Activated naive CD8-positive, alpha-beta T cell treated with anti-CD3 and anti-CD28 coated beads for 36 hours (primary cell): ENCODE measurements around the gene BMERB1. TPM values are rescaled to one million over a fixed set of nuclear protein-coding genes. Genes with fewer than 3 reads are reported as not detected.
"Not testable (repeated sequence)": the region's sequence is repeated elsewhere in the genome, so short reads cannot be mapped to it uniquely, and the experiment has no call there.

ENCODE experiments used
- DNase-seq: peaks from one replicate; pipeline ENCODE4 v3.0.0; 2021
- H3K27ac Mint-ChIP-seq: one replicate; pipeline ENCODE4 v1.8.0; 2022; ENCODE audit warnings: mild to moderate bottlenecking, moderate library complexity, mixed read lengths
- H3K27me3 Mint-ChIP-seq: one replicate; pipeline ENCODE4 v1.8.0; 2022; ENCODE audit warnings: mild to moderate bottlenecking, mixed read lengths
- H3K36me3 Mint-ChIP-seq: one replicate; pipeline ENCODE4 v1.8.0; 2021; ENCODE audit warnings: mild to moderate bottlenecking, mixed read lengths
- H3K4me1 Mint-ChIP-seq: one replicate; pipeline ENCODE4 v1.8.0; 2021; ENCODE audit warnings: mixed read lengths
- H3K4me3 Mint-ChIP-seq: one replicate; pipeline ENCODE4 v1.8.0; 2022; ENCODE audit warnings: mild to moderate bottlenecking, moderate library complexity, mixed read lengths
- H3K9me3 Mint-ChIP-seq: one replicate; pipeline ENCODE4 v1.8.0; 2022; ENCODE audit warnings: mixed read lengths
- total RNA-seq, 2 experiments: library from RNA; stranded (reverse); gene quantifications; one replicate each; pipeline ENCODE4 v1.2.3, GENCODE V29; 2021

Gene BMERB1
- total RNA-seq, 2 experiments from 2014 or later, result 19.9 to 24.8 TPM

DNA sequence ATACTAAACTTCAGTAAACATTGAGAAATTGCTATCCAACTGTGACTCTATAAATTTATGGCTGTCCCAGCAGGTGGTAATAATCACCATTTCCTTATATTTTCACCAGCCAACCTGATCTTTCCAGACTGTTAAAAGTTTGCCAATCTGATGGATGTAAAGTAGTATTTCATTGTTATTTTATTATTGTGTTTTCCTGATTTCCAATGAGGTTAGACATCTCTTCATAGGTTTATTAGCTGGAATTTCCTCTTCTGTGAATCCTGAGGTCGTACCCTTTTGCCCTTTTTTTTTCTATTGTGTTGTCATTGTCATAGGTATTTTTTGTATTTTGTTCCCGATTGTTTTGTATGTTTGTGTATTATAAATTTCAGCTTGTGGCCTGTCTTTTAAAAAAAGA is 31.7 kb downstream of the BMERB1 start:
- Mint-ChIP-seq H3K36me3 (peaks cover 8% of the 10 kb centered on the region), H3K27me3 (no peaks in the 10 kb centered on the region), H3K27ac (no peak overlapping the region), H3K4me3 (no peak overlapping the region), H3K4me1 (peaks cover 2% of the 10 kb centered on the region), H3K9me3 (peaks cover 15% of the 10 kb centered on the region)
- DNase-seq, result no peak

DNA sequence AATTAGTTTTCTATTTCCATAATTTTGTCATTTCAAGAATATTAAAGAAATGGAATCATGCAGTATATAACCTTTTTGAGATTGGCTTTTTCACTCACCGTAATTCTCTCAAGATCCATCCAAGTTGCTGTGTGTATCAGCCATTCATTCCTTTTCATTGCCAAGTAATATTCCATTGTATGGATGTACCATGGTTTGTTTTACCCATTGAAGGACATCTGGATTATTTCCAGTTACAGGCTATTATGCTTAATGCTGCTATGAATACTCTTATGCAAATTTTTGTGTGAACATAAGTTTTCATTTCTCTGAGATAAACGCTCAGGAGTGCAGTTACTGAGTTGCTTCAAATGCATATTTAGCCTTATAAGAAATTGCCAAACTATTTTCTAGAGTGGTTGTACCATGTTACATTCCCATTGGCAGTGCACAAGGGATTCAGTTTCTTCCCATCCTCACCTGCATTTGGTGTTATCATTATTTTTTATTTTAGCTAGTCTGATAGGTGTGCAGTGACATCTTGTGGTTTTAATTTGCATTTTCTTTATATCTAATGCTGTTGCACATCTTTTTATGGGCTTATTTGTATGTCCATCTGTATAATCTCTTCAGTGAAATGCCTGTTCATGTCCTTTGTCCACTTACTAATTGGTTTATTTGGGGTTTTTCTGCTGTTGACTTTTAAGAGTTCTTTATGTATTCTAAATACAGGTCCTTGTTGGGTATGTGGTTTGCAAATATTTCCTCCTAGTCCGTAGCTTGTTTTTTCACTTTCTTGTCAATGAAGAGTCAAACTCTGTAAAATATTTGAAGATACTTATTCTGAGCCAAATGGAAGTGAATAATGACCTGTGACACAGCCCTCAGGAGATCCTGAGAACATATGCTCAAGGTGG is 32.7 kb downstream of the BMERB1 start:
- Mint-ChIP-seq H3K4me3 (no peak overlapping the region), H3K9me3 (peaks cover 15% of the 10 kb centered on the region), H3K27ac (no peak overlapping the region), H3K36me3 (peaks cover 8% of the 10 kb centered on the region), H3K4me1 (peaks cover 2% of the 10 kb centered on the region), H3K27me3 (no peaks in the 10 kb centered on the region)
- DNase-seq, result no peak

DNA sequence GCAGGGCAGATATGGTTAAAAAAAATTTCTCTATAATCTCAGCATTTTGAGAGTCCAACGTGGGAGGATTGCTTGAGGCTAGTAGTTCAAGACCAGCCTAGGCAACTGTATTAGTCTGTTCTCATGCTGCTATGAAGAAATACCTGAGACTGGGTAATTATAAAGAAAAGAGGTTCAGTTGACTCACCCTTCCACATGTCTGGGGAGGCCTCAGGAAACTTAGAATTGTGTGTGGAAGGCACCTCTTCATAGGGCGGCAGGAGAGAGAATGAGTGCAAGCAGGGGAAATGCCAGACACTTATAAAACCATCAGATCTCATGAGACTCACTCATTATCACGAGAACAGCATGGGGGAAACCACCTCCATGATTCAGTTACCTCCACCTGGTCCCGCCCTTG is 42.6 kb downstream of the BMERB1 start:
- not testable (repeated sequence) for H3K27me3 Mint-ChIP-seq, H3K4me3 Mint-ChIP-seq, DNase-seq
- peaks cover 15% of the 10 kb centered on the region for H3K36me3 Mint-ChIP-seq
- peak overlapping the region; percentile 42 for H3K27ac Mint-ChIP-seq
- H3K9me3 Mint-ChIP-seq, result peaks cover 15% of the 10 kb centered on the region
- peaks cover 16% of the 10 kb centered on the region for H3K4me1 Mint-ChIP-seq

DNA sequence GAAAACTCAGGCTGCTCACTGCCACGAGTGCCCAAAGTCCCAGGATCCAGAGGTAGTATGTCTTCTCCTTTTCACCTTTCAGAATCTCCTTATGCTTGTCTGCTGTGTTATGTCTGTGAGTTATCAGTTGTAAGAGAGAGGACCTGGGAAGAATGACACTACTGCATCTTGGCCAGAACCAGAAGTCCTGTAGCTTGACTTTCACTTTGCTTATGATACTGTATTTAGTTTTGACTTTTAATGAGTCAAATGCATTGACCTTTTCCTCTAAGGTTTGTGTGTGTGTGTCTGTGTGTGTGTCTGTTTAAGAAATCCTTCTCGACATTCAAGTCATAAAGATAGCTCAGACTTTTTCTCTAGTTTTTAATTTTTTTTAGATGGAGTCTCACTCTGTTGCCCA is 43.4 kb downstream of the BMERB1 start:
- H3K4me1 Mint-ChIP-seq, result peaks cover 25% of the 10 kb centered on the region
- DNase-seq, result no peak
- H3K27ac Mint-ChIP-seq, result peak overlapping the region; percentile 14
- peaks cover 15% of the 10 kb centered on the region for H3K9me3 Mint-ChIP-seq
- H3K27me3 Mint-ChIP-seq, result peaks cover 7% of the 10 kb centered on the region
- no peak overlapping the region for H3K4me3 Mint-ChIP-seq
- peaks cover 15% of the 10 kb centered on the region for H3K36me3 Mint-ChIP-seq

DNA sequence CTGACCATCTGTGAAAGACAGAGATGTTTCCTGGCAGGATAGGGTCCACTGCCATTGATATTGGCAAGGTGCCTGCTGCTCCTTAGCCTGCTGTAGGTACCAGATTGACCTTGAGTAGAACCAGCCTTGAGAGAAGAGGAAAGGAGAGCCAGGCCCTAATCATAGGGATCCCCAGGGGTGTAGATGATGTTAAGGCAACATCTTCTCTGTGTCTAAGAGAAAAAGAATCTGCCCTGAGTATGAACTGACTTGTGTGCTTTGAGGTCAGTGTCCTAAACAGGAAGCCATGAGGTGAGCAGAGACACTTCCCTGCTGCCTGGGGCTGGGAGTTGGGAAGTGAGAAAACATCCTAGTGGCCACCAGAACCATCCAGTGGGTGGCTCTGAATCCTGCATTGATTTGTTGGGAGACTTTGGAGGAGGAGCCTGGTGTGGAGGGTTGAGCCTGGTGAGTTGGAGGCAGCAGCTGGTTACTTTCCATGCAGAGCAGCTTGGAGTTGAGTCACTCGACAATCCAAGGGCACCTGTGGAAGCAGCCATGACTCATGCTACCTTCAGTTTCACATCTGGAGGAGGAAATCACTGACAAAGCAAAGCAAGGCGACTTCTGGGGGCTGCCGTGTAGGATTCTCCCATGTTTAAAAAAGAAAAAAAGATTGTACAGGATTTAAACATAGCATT is 47.8 kb downstream of the BMERB1 start:
- no peak overlapping the region for H3K4me3 Mint-ChIP-seq
- H3K9me3 Mint-ChIP-seq, result peaks cover 4% of the 10 kb centered on the region
- peak overlapping the region; percentile 57 for H3K27ac Mint-ChIP-seq
- H3K4me1 Mint-ChIP-seq, result peaks cover 22% of the 10 kb centered on the region
- H3K27me3 Mint-ChIP-seq, result no peaks in the 10 kb centered on the region
- H3K36me3 Mint-ChIP-seq, result peaks cover 26% of the 10 kb centered on the region
- DNase-seq, result peak; percentile 59

DNA sequence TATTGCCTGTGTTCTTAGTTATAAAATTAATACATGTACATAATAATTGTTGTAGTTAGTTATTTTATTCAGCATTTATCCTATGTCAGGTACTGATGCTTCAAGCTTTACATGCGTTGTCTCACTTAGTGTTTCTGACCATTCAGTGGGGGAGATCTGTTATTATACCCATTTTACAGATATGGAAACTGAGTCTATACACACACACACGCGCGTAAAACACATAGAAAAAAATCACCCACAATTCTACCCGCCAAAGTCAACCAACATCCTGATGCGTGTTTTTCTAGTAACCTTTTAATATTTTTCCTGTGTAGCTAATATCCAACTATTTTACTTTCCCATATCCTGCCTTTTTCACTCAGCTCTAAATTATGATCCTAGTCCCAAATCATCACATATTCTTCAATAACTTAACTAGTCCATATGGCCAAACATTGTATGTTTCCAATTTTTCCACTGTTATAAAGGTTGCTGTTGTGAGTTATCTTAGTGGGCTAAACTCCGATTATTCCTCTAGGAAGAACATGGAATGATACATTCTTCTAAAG is 48.4 kb downstream of the BMERB1 start:
- Mint-ChIP-seq H3K4me3 (no peak overlapping the region), H3K27me3 (no peaks in the 10 kb centered on the region), H3K36me3 (peaks cover 21% of the 10 kb centered on the region), H3K9me3 (no peaks in the 10 kb centered on the region), H3K4me1 (peaks cover 17% of the 10 kb centered on the region), H3K27ac (no peak overlapping the region)
- no peak for DNase-seq

DNA sequence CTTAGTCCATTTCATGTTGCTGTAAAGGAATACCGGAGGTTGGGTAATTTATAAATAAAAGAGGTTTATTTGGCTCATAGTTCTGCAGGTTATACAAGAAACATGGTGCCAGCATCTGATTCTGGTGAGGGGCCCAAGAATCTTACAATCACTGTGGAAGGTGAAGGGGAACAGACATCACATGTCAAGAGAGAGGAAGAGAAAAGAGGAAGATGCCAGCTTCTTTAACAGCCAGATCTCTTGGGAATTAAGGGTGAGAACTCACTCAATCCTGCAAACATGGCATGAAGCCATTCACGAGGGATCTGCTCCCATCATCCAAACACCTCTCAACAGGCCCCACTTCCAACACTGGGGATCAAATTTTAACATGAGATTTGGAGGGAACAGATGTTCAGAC is 49.5 kb downstream of the BMERB1 start:
- no peak overlapping the region for H3K4me3 Mint-ChIP-seq

DNA sequence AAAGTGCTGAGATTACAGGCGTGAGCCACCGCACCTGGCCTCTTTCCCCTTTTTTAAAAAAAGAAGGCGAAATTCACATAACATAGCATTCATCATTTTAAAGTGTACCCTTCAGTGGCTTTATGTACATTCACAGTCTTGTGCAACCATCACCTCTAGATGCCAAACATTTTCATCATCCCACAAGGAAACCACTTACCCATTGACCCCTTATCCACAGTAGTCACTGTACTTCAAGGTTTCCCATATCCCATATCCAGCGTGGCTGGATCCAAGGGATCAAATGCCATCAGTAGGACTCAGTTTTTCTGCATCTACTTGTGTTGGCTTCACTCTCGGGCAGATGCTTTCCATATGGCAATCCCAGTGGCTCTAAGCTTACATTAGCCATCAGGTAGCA is 50.3 kb downstream of the BMERB1 start:
- Mint-ChIP-seq H3K27me3 (no peaks in the 10 kb centered on the region), H3K4me1 (peaks cover 24% of the 10 kb centered on the region), H3K27ac (no peak overlapping the region), H3K9me3 (no peaks in the 10 kb centered on the region), H3K36me3 (peaks cover 21% of the 10 kb centered on the region), H3K4me3 (no peak overlapping the region)
- no peak for DNase-seq

More for the DNA sequence above, 49.5 kb downstream of the BMERB1 start:
- Mint-ChIP-seq H3K4me1 (peaks cover 17% of the 10 kb centered on the region), H3K27ac (no peak overlapping the region), H3K27me3 (no peaks in the 10 kb centered on the region), H3K36me3 (peaks cover 21% of the 10 kb centered on the region), H3K9me3 (no peaks in the 10 kb centered on the region)
- DNase-seq, result no peak

DNA sequence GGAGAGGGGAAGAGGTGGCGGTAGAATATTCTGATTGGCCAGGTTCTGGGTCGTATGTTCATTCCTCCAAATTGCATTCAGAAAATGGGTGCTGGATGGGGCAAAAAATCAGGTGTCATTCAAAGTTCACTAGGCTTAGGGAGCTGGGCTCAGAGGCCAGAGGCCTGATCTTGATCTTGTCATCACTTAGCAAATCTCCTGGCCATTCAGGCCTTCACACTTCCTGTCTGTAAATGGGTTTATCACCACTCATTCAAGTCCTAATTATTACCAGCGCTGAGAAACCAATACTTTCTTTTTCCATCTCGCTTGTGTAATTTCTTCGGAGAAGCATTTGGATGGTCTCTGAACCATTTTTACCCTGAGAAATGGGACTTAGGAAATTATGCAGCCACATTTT is 50.8 kb downstream of the BMERB1 start:
- no peak for DNase-seq
- Mint-ChIP-seq H3K4me3 (no peak overlapping the region), H3K4me1 (peaks cover 29% of the 10 kb centered on the region), H3K27ac (no peak overlapping the region), H3K36me3 (peaks cover 21% of the 10 kb centered on the region), H3K9me3 (no peaks in the 10 kb centered on the region), H3K27me3 (no peaks in the 10 kb centered on the region)

DNA sequence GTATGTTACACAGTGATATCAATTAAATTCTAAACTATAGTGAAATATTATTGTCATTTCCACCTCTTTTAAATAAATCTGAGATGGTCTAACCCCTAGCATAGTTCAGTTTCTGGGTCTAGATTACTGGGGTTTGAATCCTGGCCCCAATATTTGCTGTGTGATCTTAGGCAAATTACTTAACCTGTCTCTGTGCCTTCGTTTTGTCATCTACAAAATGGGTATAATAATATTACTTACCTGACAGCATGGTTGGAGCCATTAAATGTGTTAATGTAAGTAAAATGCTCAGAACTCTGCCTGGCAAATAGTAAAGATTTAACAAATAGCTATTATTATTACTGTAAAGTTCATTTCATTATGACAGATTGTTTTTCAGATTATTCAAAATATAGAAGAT is 52.3 kb downstream of the BMERB1 start:
- no peaks in the 10 kb centered on the region for H3K27me3 Mint-ChIP-seq
- H3K9me3 Mint-ChIP-seq, result no peaks in the 10 kb centered on the region
- H3K27ac Mint-ChIP-seq, result no peak overlapping the region
- H3K36me3 Mint-ChIP-seq, result peaks cover 24% of the 10 kb centered on the region
- peaks cover 39% of the 10 kb centered on the region for H3K4me1 Mint-ChIP-seq
- no peak overlapping the region for H3K4me3 Mint-ChIP-seq
- no peak for DNase-seq

DNA sequence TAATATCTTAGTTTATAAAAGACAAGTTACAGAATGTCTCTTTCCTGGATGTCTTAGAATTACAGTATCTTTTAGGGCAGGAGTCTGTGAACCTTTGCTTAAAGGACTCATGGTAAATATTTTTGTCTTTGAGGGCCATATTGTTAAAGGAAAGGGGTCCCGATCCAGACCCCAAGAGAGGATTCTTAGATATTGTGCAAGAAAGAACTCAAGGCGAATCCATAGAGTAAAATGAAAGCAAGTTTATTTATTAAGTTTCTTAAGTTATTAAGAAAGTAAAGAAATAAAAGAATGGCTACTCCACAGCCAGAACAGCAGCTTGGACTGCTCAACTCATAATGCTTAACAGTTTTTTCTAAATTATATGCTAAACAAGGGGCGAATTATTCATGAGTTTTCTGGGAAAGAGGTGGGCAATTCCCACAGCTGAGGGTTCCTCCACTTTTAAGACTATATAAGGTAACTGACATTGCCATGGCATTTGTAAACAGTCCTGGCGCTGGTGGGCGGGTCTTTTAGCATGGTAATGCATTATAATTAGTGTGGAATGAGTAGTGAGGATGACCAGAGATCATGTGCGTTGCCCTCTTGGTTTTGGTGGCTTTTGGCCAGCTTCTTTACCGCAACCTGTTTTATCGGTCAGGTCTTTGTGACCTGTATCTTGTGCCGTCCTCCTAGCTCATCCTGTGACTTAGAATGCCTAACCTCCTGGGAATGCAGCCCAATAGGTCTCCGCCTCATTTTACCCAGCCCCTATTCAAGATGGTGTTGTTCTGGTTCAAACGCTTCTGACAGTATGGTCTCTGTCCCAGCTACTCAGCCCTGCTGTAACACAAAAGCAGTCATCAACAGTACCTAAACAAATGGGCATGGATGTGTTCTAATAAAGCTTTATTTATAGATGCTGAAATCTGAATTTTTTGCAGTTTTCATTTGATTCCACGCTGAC is 53.2 kb downstream of the BMERB1 start:
- H3K27ac Mint-ChIP-seq, result no peak overlapping the region
- H3K4me3 Mint-ChIP-seq, result no peak overlapping the region
- H3K4me1 Mint-ChIP-seq, result peaks cover 41% of the 10 kb centered on the region
- no peaks in the 10 kb centered on the region for H3K9me3 Mint-ChIP-seq
- H3K27me3 Mint-ChIP-seq, result no peaks in the 10 kb centered on the region
- H3K36me3 Mint-ChIP-seq, result peaks cover 29% of the 10 kb centered on the region
- DNase-seq, result no peak

DNA sequence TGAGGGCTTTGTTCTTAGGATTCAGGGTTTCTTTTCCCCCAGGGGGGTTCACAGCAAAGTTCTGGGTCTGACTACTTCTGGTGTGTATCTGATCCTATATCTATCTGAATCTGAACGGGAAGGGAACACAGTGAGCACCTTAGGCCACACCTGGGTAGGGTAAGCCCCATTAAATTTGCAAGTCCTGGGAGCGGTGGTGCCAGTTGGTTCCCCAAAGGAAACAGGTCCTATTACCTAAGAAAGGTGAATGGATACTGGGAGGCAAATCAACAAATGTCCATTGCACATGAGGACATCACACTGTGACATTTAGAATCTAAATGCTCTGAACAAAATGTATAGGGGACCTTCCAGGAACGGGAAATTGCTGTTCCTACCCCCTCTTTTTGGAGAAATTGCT is 54.6 kb downstream of the BMERB1 start:
- H3K27ac Mint-ChIP-seq, result peak overlapping the region; percentile 90
- H3K4me3 Mint-ChIP-seq, result no peak overlapping the region
- no peaks in the 10 kb centered on the region for H3K27me3 Mint-ChIP-seq
- peaks cover 28% of the 10 kb centered on the region for H3K36me3 Mint-ChIP-seq
- peaks cover 43% of the 10 kb centered on the region for H3K4me1 Mint-ChIP-seq
- no peaks in the 10 kb centered on the region for H3K9me3 Mint-ChIP-seq
- no peak for DNase-seq

DNA sequence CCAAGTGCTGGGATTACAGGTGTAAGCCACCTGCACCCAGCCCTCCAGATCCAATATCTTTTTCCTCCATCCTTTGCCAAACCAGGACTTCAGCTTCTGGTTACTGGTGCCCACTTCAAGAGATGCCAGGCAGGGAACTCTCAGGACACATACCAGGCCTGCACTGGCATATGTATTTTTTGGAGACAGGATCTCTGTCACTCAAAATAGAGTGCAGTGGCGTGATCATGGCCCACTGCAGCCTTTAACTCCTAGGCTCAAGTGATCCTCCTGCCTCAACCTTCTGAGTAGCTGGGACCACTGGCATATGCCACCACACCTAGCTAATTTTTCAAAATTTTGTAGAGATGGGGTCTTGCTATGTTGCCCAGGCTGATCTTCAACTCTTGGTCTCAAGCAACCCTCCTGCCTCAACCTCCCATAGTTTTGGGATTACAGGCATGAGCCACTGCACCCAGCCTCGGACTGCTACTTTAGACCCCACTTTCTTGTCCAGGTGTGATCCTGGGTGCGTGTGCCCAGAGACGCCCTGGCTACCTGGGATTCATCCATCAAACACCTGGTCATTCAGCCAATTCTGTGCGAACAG is 55.8 kb downstream of the BMERB1 start:
- peaks cover 47% of the 10 kb centered on the region for H3K4me1 Mint-ChIP-seq
- no peaks in the 10 kb centered on the region for H3K9me3 Mint-ChIP-seq
- peak overlapping the region; percentile 90 for H3K27ac Mint-ChIP-seq
- no peak for DNase-seq
- peaks cover 20% of the 10 kb centered on the region for H3K36me3 Mint-ChIP-seq
- H3K27me3 Mint-ChIP-seq, result no peaks in the 10 kb centered on the region
- peak overlapping the region; percentile 25 for H3K4me3 Mint-ChIP-seq

DNA sequence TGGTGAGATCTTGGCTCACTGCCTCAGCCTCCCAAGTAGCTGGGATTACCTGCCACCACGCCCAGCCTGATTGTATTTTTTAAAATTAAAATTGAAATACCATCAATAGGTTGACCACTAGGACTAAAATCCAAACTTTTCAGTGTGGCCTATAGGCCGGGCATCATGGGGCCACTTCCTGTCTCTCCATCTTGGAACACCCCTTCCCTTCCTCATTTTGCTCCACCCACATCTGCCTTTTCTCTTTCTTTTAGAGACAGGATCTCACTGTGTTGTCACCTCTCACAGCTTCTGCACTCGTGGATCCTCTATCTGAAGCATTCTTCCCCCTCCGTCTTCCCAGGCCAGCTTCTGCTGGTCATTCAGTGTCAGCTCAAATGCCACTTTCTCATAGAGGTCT is 57.0 kb downstream of the BMERB1 start:
- H3K36me3 Mint-ChIP-seq, result peaks cover 15% of the 10 kb centered on the region
- peak overlapping the region; percentile 50 for H3K27ac Mint-ChIP-seq
- no peak for DNase-seq
- peaks cover 47% of the 10 kb centered on the region for H3K4me1 Mint-ChIP-seq
- no peaks in the 10 kb centered on the region for H3K27me3 Mint-ChIP-seq
- H3K9me3 Mint-ChIP-seq, result peaks cover 3% of the 10 kb centered on the region
- H3K4me3 Mint-ChIP-seq, result no peak overlapping the region
